Measurements from ENCODE around the gene APOBEC3G.

Gene APOBEC3G

DNA sequence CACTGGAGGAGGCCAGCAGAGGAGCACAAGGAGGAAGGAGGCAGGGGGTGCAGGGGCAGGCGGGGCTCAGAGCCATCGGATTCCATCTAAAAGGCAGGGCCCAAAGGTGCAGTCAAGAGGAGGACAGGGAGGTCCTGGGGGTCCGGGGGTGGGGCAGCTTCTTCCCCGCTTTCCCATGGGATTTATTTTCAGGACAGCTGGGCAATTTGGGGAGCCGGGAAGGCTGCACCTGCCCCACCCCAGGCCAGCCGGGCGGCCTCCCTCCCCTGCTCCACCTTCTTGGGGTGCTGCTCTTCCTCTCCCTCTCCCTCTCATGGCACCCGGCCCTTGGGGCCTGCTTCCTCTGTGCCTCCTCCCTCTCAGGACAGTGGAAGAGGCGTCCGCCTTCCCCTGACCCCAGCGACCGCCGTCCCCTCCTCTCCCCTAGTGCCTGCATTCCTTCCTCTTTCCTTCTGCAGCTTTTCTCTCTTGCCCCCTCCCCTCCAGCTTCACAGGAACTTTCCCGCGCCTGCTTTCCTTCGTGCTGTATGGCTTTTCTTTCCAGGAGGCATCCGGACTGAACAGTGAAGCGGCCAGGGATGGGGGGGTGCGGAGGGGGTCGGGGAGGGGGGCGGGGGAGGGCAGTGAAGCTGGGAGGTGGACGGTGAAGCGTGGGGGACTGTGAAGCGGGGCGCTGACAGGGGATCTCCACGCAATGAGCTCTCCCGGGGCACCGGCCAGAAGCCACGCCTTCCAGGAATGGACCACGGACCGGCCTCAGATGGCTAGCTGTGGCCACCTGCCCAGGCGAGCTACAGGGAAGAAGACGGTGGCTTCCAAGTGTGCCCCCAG, 46.9 kb downstream of the APOBEC3G start:
- DNase-seq (ENCODE audit: low read depth), result no peak
- H3K4me3 ChIP-seq (ENCODE audit: low read depth, low read length), result no peak overlapping the region
- TF ChIP-seq MYC (IDR thresholded peaks at IDR 0.05; ENCODE audit: low read depth, low read length), result no peak
- TF ChIP-seq, protein P1, sequence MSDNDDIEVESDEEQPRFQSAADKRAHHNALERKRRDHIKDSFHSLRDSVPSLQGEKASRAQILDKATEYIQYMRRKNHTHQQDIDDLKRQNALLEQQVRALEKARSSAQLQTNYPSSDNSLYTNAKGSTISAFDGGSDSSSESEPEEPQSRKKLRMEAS (IDR thresholded peaks at IDR 0.05; ENCODE audit: low read depth, low read length), result no peak
- TF ChIP-seq, protein P2, sequence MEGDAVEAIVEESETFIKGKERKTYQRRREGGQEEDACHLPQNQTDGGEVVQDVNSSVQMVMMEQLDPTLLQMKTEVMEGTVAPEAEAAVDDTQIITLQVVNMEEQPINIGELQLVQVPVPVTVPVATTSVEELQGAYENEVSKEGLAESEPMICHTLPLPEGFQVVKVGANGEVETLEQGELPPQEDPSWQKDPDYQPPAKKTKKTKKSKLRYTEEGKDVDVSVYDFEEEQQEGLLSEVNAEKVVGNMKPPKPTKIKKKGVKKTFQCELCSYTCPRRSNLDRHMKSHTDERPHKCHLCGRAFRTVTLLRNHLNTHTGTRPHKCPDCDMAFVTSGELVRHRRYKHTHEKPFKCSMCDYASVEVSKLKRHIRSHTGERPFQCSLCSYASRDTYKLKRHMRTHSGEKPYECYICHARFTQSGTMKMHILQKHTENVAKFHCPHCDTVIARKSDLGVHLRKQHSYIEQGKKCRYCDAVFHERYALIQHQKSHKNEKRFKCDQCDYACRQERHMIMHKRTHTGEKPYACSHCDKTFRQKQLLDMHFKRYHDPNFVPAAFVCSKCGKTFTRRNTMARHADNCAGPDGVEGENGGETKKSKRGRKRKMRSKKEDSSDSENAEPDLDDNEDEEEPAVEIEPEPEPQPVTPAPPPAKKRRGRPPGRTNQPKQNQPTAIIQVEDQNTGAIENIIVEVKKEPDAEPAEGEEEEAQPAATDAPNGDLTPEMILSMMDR (IDR thresholded peaks at IDR 0.05; ENCODE audit: low read depth, low read length), result no peak
- no peak for TF ChIP-seq POLR2A (IDR thresholded peaks at IDR 0.05; ENCODE audit: extremely low read depth, insufficient read length)

DNA sequence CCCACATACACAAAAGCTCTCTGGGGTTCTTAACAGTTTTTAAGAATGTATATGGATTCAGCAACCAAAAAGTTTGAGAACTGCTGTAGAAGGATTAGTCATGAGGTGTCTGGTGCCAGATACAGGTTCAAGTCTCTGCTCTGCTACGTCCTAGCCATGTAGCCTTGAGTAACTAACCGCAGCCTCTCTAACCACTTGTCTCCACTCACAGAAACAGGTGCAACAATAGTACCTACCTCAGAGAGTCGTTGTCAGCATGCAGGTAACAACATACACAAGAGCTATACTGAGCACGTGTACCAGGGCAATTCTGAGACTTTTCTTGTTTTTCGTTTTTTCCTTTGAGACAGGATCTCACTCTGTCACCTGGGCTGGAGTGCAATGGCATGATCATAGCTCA, 48.5 kb downstream of the APOBEC3G start:
- DNase-seq (ENCODE audit: low read depth), result no peak
- TF ChIP-seq, protein P2 (IDR thresholded peaks at IDR 0.05; ENCODE audit: low read depth, low read length), result no peak
- no peak overlapping the region for H3K4me3 ChIP-seq (ENCODE audit: low read depth, low read length)

DNA sequence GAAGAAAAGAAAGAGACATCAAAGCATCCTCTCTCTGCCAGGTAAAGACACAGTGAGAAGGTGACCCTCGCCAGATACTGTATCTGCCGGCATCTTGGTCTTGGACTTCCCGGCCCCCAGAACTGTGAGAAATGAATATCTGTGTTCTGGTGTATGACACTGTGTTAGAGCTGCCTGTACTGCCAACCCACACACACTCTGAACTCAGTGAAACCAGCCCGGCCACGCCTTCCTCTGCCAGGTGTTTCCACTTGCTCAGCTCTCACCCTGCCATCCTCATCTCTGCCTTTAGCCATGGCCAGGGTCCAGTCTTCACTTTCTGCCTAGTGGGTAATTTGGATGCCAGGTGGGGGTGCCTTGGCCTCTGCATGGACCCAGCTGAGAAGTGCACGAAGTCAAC, 51.4 kb downstream of the APOBEC3G start:
- TF ChIP-seq, protein P2 (IDR thresholded peaks at IDR 0.05; ENCODE audit: low read depth, low read length), result no peak
- TF ChIP-seq POLR2A (IDR thresholded peaks at IDR 0.05; ENCODE audit: extremely low read depth, insufficient read length), result no peak
- TF ChIP-seq MYC (IDR thresholded peaks at IDR 0.05; ENCODE audit: low read depth, low read length), result no peak
- TF ChIP-seq, protein P1 (IDR thresholded peaks at IDR 0.05; ENCODE audit: low read depth, low read length), result no peak
- no peak overlapping the region for H3K4me3 ChIP-seq (ENCODE audit: low read depth, low read length)
- DNase-seq (ENCODE audit: low read depth), result no peak

DNA sequence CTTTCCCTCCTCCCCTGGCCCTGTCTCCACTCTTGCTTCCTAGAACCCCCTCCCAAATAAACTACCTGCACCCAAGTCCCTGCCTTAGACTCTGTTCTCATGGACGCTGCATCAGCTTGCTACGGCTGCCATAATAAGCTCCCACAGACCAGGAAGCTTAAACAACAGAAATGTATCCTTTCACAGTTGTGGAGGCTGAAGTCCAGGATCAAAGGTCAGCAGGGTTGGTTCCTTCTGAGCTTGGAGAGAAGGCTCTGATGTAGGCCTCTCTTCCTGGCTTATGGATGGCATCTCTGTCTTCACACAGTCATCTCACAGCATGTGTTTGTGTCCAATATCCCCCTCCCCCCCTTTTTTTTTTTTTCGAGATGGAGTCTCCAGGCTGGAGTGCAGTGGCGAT, 52.0 kb downstream of the APOBEC3G start:
- TF ChIP-seq POLR2A (IDR thresholded peaks at IDR 0.05; ENCODE audit: extremely low read depth, insufficient read length) (no peak), MYC (IDR thresholded peaks at IDR 0.05; ENCODE audit: low read depth, low read length) (no peak)
- TF ChIP-seq, protein P1 (IDR thresholded peaks at IDR 0.05; ENCODE audit: low read depth, low read length), result no peak
- TF ChIP-seq, protein P2 (IDR thresholded peaks at IDR 0.05; ENCODE audit: low read depth, low read length), result no peak
- no peak overlapping the region for H3K4me3 ChIP-seq (ENCODE audit: low read depth, low read length)
- DNase-seq (ENCODE audit: low read depth), result no peak

DNA sequence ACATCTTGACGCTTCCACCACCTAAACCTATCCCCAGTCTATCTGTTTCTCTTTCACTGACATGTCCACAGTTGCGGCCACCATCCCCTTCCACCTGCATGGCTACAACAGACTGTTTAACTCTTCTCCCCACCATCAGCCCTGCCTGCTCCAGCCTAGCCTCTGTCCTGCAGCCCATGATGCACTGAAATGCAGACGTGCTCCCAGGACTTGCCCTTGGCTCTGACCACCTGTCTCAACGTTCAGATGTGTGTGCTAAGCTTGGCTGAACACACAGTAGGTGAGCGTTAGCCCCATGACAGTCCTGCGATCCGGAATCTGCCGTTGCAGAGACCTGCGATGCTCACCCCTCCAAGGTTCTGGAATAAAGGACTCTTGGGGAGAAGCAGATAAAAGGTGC, 52.7 kb downstream of the APOBEC3G start:
- no peak overlapping the region for H3K4me3 ChIP-seq (ENCODE audit: low read depth, low read length)
- TF ChIP-seq, protein P2 (IDR thresholded peaks at IDR 0.05; ENCODE audit: low read depth, low read length), result no peak
- DNase-seq (ENCODE audit: low read depth), result no peak

DNA sequence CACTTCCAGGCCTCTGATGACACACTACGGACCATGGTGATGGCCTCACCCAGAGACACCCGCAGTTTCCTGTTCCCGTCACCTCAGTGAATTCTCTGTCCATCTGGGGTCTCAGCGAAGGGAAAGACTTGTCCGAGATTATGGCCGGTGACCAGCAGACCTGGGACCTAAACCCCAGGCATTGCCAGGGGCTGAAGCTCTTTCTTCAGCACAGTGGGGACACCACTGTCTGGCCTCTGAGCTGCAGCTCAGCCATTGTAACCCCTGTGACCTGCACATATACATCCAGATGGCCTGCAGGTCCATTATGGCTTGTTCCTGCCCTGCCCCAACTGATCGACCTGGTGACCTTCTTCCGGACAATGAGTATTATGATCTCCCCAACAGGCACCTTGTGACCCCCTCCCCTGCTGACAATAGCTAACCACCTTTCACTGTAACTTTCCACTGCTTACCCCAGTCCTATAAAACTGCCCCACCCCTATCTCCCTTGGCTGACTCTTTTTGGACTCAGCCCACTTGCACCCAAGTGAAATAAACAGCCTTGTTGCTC, 53.2 kb downstream of the APOBEC3G start:
- TF ChIP-seq, protein P2 (IDR thresholded peaks at IDR 0.05; ENCODE audit: low read depth, low read length), result no peak
- TF ChIP-seq, protein P1 (IDR thresholded peaks at IDR 0.05; ENCODE audit: low read depth, low read length), result no peak
- TF ChIP-seq MYC (IDR thresholded peaks at IDR 0.05; ENCODE audit: low read depth, low read length) (no peak), POLR2A (IDR thresholded peaks at IDR 0.05; ENCODE audit: extremely low read depth, insufficient read length) (no peak)
- DNase-seq (ENCODE audit: low read depth), result no peak
- H3K4me3 ChIP-seq (ENCODE audit: low read depth, low read length), result no peak overlapping the region

Measured in NB4 (cell line).